PC-9 (cell line): ENCODE data around the gene MAEA. TPM values are rescaled to one million over a fixed set of nuclear protein-coding genes. Genes with fewer than 3 reads are reported as not detected.

Experiments
- BruUV-seq: library from RNA; stranded (reverse); fragments of 400-500 nt; replicated peaks from 2 replicates; lab custom pipeline; 2021; lab: Mats Ljungman, UMichigan
- CTCF ChIA-PET: fragments of 300-600 bp; sonication (Branson Sonifier 250); formaldehyde crosslinking; loops from one replicate; lab custom pipeline; 2022; ENCODE audit warnings: antibody characterized with exemption; lab: Charles Lee
- POLR2A ChIA-PET: fragments of 300-600 bp; sonication (Branson Sonifier 250); formaldehyde crosslinking; loops from one replicate; lab custom pipeline; 2022; ENCODE audit warnings: antibody characterized with exemption; ENCODE audit not compliant: unreplicated experiment; lab: Charles Lee
- DNase-seq, 2 experiments: peaks; one replicate each; pipeline versions ENCODE4 v3.0.0 to v3.0.0-alpha.2; 2015 to 2022; ENCODE audit warnings: mixed read lengths in 1 of 2
- H2AFZ ChIP-seq: fragments of 200-600 bp; sonication (generic); 2 replicates; pipeline ENCODE4 v1.8.1; 2017; ENCODE audit warnings: antibody characterized with exemption
- H3F3A ChIP-seq: fragments of 200-600 bp; sonication (generic); 2 replicates; pipeline ENCODE4 v1.8.1; 2017; ENCODE audit warnings: antibody characterized with exemption, mild to moderate bottlenecking, low read depth; ENCODE audit not compliant: insufficient read depth
- H3K27ac ChIP-seq: fragments of 200-600 bp; sonication (generic); 2 replicates; pipeline ENCODE4 v1.6.1; 2016; ENCODE audit warnings: mixed run types
- H3K27me3 ChIP-seq: fragments of 200-600 bp; sonication (generic); 2 replicates; pipeline ENCODE4 v1.6.1; 2016; ENCODE audit warnings: low read depth, mixed run types; ENCODE audit not compliant: insufficient read depth
- H3K36me3 ChIP-seq: fragments of 200-600 bp; sonication (generic); 2 replicates; pipeline ENCODE4 v1.6.1; 2016; ENCODE audit warnings: low read depth, mixed run types
- H3K4me1 ChIP-seq: fragments of 200-600 bp; sonication (generic); replicated peaks from 2 replicates; pipeline ENCODE4 v1.6.1; 2016; ENCODE audit warnings: mixed run types; ENCODE audit not compliant: insufficient read depth
- H3K4me2 ChIP-seq: fragments of 200-600 bp; sonication (generic); 2 replicates; pipeline ENCODE4 v1.6.1; 2017; ENCODE audit warnings: mixed run types
- H3K4me3 ChIP-seq: fragments of 200-600 bp; sonication (generic); 2 replicates; pipeline ENCODE4 v1.6.1; 2016; ENCODE audit warnings: mixed run types
- H3K79me2 ChIP-seq: fragments of 200-600 bp; sonication (generic); 2 replicates; pipeline ENCODE4 v1.6.1; 2017; ENCODE audit warnings: low read depth, mixed run types
- H3K9me2 ChIP-seq: fragments of 200-600 bp; sonication (generic); 2 replicates; pipeline ENCODE4 v1.8.1; 2017; ENCODE audit warnings: mild to moderate bottlenecking; ENCODE audit not compliant: insufficient read depth
- H3K9me3 ChIP-seq: fragments of 200-600 bp; sonication (generic); 2 replicates; pipeline ENCODE4 v1.8.1; 2016; ENCODE audit warnings: low read depth; ENCODE audit not compliant: insufficient read depth
- H4K20me1 ChIP-seq: fragments of 200-600 bp; sonication (generic); 2 replicates; pipeline ENCODE4 v1.8.1; 2017; ENCODE audit not compliant: insufficient read depth
- EZH2 ChIP-seq: fragments of 200-600 bp; sonication (generic); IDR thresholded peaks from 2 replicates; pipeline ENCODE4 v1.8.0; 2017; ENCODE audit warnings: antibody characterized with exemption, low read depth
- intact Hi-C: fragments of 100-400 bp; cut with micrococcal nuclease; formaldehyde crosslinking; loops from one replicate; pipeline ENCODE4 v1.10.0; 2022; ENCODE audit not compliant: unreplicated experiment
- total RNA-seq: library from RNA; stranded (reverse); gene quantifications from 2 replicates; pipeline ENCODE4 v1.2.3, GENCODE V29; 2021
- TF ChIP-seq, protein P1 (sequence below): fragments of 200-600 bp; sonication (generic); conservative IDR thresholded peaks from 2 replicates; pipeline ENCODE4 v1.6.1; 2017; ENCODE audit warnings: mixed run types, antibody characterized with exemption, mild to moderate bottlenecking, moderate library complexity

Gene MAEA
- total RNA-seq, 1 experiment from 2014 or later = 79.4 TPM

DNA sequence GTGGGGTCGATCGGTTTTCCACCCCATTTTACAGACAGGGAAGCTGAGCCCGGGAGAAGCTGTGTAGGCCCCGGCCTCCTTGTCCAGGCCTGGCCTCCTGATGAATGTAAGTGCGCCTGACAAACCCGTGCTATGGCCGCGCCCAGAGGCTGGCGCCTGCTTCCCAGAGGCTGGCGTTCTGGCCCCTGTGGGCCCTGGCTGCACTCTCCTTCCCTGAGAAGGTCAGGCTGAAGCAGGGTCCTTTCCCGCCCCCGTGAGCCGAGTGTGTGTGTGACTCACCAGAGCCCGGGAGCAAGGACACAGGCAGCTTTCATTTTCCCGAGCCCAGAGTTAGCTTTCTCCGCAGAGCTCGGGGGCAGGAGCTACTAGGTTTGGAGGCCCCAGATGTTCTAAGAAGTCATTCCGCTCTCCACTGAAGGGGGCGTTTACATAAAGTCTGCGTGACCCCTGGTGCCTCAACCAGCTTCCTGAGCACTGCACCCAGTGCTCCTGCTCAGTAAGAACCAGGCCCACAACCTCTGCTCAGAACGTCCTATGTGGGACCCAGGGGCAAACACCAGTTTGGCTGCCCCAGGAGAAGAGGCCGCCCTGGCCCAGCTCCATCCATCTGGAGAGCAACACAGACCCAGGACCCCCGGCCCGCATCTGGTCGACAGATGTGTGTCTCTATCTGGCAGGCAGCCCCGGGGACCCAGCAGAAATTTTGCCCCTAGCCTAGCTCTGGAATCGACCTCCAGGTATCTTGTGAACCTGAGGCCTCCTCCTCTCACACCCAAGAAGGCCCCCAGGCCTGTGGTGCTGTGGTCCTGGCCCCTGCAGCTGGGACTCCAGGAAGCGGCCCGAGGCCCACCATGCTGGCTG lies 71.0 kb downstream of the MAEA start:
- intact Hi-C loops = no loop called here
- Histone ChIP-seq H3K79me2 (no peaks in the 10 kb centered on the region), H3K9me2 (no peaks in the 10 kb centered on the region), H3K27me3 (no peaks in the 10 kb centered on the region), H4K20me1 (no peaks in the 10 kb centered on the region), H3K27ac (no peak overlapping the region), H3K4me2 (no peak overlapping the region), H2AFZ (no peak overlapping the region), H3K4me3 (no peak overlapping the region), H3K4me1 (no peaks in the 10 kb centered on the region), H3F3A (no peaks in the 10 kb centered on the region), H3K36me3 (no peaks in the 10 kb centered on the region), H3K9me3 (no peaks in the 10 kb centered on the region)
- ChIA-PET POLR2A (no interaction called here), CTCF (interaction anchor here (0.6 kb wide), 1 partner anchor 353 kb away, joined by 3 read pairs; no protein-coding TSS in a partner anchor)
- no TSS peak for BruUV-seq
- no peak for DNase-seq
- TF ChIP-seq EZH2 = no peak
- TF ChIP-seq, protein P1, sequence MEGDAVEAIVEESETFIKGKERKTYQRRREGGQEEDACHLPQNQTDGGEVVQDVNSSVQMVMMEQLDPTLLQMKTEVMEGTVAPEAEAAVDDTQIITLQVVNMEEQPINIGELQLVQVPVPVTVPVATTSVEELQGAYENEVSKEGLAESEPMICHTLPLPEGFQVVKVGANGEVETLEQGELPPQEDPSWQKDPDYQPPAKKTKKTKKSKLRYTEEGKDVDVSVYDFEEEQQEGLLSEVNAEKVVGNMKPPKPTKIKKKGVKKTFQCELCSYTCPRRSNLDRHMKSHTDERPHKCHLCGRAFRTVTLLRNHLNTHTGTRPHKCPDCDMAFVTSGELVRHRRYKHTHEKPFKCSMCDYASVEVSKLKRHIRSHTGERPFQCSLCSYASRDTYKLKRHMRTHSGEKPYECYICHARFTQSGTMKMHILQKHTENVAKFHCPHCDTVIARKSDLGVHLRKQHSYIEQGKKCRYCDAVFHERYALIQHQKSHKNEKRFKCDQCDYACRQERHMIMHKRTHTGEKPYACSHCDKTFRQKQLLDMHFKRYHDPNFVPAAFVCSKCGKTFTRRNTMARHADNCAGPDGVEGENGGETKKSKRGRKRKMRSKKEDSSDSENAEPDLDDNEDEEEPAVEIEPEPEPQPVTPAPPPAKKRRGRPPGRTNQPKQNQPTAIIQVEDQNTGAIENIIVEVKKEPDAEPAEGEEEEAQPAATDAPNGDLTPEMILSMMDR = no peak

DNA sequence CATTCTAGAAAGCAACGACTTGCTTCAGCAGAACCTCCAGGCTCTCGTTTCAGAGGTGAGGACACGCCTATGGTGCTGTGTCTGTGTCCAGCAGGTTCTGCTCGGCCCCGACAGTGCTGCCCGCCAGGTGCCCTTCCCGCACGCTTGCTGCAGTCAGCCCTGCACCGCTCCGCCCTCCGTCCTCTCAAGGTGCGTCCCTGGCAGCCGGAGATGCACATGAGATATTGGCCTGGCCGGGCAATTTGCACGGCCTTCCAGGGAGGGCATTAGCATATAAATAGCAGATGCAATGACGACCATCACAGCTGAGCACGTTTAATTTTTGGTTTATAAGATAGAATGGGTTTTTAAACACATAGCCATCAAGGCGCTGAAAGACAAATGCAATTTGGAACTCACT lies 71.7 kb downstream of the MAEA start:
- no peak for TF ChIP-seq EZH2
- TF ChIP-seq, protein P1 = no peak
- no peaks in the 10 kb centered on the region for H3K4me1 ChIP-seq
- no peak overlapping the region for H2AFZ ChIP-seq
- no peaks in the 10 kb centered on the region for H3K27me3 ChIP-seq
- H3K9me3 ChIP-seq = no peaks in the 10 kb centered on the region
- H3K79me2 ChIP-seq = no peaks in the 10 kb centered on the region
- no TSS peak for BruUV-seq
- intact Hi-C loops = no loop called here
- no peak overlapping the region for H3K27ac ChIP-seq
- CTCF ChIA-PET = no interaction called here
- H3K9me2 ChIP-seq = no peaks in the 10 kb centered on the region
- H3K4me2 ChIP-seq = no peak overlapping the region
- no peaks in the 10 kb centered on the region for H3K36me3 ChIP-seq
- no peak for DNase-seq
- H4K20me1 ChIP-seq = no peaks in the 10 kb centered on the region
- H3K4me3 ChIP-seq = no peak overlapping the region
- no peaks in the 10 kb centered on the region for H3F3A ChIP-seq
- POLR2A ChIA-PET = no interaction called here

DNA sequence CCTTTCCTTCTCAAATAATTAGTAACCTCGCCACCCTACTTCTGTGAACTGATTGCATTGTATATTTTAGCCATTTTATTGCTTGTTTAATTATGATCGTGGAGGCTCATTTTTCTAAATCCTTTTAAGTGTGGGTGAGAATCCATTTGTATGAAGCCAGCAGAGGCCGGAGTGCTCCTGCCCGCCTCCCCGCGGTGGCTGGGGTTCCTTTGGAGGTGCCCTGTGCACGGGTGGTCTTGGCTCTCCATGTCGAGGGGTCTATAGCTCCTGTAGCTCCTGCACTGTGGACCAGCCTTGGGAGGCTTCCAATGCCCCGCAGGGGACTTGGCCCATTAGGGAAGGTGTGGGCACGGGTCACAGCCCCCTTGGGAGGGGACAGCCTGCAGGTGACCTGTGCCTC lies 72.4 kb downstream of the MAEA start:
- Histone ChIP-seq H3K4me1 (no peaks in the 10 kb centered on the region), H3K36me3 (no peaks in the 10 kb centered on the region), H3K79me2 (no peaks in the 10 kb centered on the region), H3K4me2 (no peak overlapping the region), H3K27ac (no peak overlapping the region), H2AFZ (no peak overlapping the region), H3F3A (no peaks in the 10 kb centered on the region), H3K9me2 (no peaks in the 10 kb centered on the region), H3K4me3 (no peak overlapping the region), H3K27me3 (no peaks in the 10 kb centered on the region), H3K9me3 (no peaks in the 10 kb centered on the region), H4K20me1 (no peaks in the 10 kb centered on the region)
- no TSS peak for BruUV-seq
- CTCF ChIA-PET = no interaction called here
- POLR2A ChIA-PET = no interaction called here
- intact Hi-C loops = no loop called here
- TF ChIP-seq EZH2 = no peak
- TF ChIP-seq, protein P1 = no peak
- no peak for DNase-seq
